Ishikawa (cell line): Measurements from ENCODE around the gene RHBDF2.

Experiments used
- CEBPB ChIP-seq: IDR thresholded peaks from 2 replicates; pipeline ENCODE4 v1.6.1; 2012
- CREB1 ChIP-seq: IDR thresholded peaks from 2 replicates; pipeline ENCODE4 v1.6.1; 2012; ENCODE audit warnings: low read depth
- EGR1 ChIP-seq: IDR thresholded peaks from 2 replicates; pipeline ENCODE4 v1.6.1; 2012
- EP300 ChIP-seq: IDR thresholded peaks from 2 replicates; pipeline ENCODE4 v1.6.1; 2012; ENCODE audit warnings: borderline replicate concordance
- FOXM1 ChIP-seq: IDR thresholded peaks from 2 replicates; pipeline ENCODE4 v1.6.1; 2012; ENCODE audit warnings: low read depth, borderline replicate concordance
- MAX ChIP-seq: IDR thresholded peaks from 2 replicates; pipeline ENCODE4 v1.6.1; 2012
- NFIC ChIP-seq: IDR thresholded peaks from 2 replicates; pipeline ENCODE4 v1.6.1; 2012
- RAD21 ChIP-seq: IDR thresholded peaks from 2 replicates; pipeline ENCODE4 v1.6.1; 2012; ENCODE audit warnings: low read depth
- REST ChIP-seq: IDR thresholded peaks from 2 replicates; pipeline ENCODE4 v1.6.1; 2012; ENCODE audit warnings: low read depth, mild to moderate bottlenecking
- TAF1 ChIP-seq: IDR thresholded peaks from 2 replicates; pipeline ENCODE4 v1.6.1; 2012; ENCODE audit warnings: low read depth, mild to moderate bottlenecking
- TCF12 ChIP-seq: IDR thresholded peaks from 2 replicates; pipeline ENCODE4 v1.6.1; 2012; ENCODE audit warnings: low read depth
- TEAD4 ChIP-seq: IDR thresholded peaks from 2 replicates; pipeline ENCODE4 v1.6.1; 2012
- USF1 ChIP-seq: IDR thresholded peaks from 2 replicates; pipeline ENCODE4 v1.6.1; 2012
- YY1 ChIP-seq: IDR thresholded peaks from 2 replicates; pipeline ENCODE4 v1.6.1; 2012; ENCODE audit warnings: low read depth

- TF ChIP-seq RAD21, result no peak
- no peak for TF ChIP-seq EP300
- TF ChIP-seq CREB1, result no peak
- no peak for TF ChIP-seq MAX
- TF ChIP-seq REST, result no peak
- no peak for TF ChIP-seq TEAD4
- TF ChIP-seq YY1, result no peak
- TF ChIP-seq FOXM1, result no peak
- no peak for TF ChIP-seq EGR1
- TF ChIP-seq TAF1, result no peak
- TF ChIP-seq CEBPB, result no peak
- no peak for TF ChIP-seq TCF12
- TF ChIP-seq NFIC, result no peak
- no peak for TF ChIP-seq USF1
Measured at GRCh38 chr17:76445697-76446448, 55.4 kb downstream of the RHBDF2 start.
